Neural crest cell (in vitro differentiated cells): Measurements from ENCODE around the gene BRD3. TPM values are rescaled to one million over a fixed set of nuclear protein-coding genes. Genes with fewer than 3 reads are reported as not detected.

Experiments used
- DNase-seq: peaks from one replicate; pipeline ENCODE4 v3.0.0; 2021; ENCODE audit warnings: low read depth, mixed read lengths, low spot score
- H3K27ac Mint-ChIP-seq: one replicate; pipeline ENCODE4 v1.8.0; 2021; ENCODE audit warnings: mild to moderate bottlenecking, mixed read lengths; ENCODE audit not compliant: unreplicated experiment
- H3K27me3 Mint-ChIP-seq: 2 replicates; pipeline ENCODE4 v1.8.0; 2021; ENCODE audit warnings: low read depth, mild to moderate bottlenecking, mixed read lengths
- H3K36me3 Mint-ChIP-seq: 2 replicates; pipeline ENCODE4 v1.8.0; 2021; ENCODE audit warnings: low read depth, mild to moderate bottlenecking, mixed read lengths
- H3K4me1 Mint-ChIP-seq: 2 replicates; pipeline ENCODE4 v1.8.0; 2021; ENCODE audit warnings: mixed read lengths
- H3K4me3 Mint-ChIP-seq: one replicate; pipeline ENCODE4 v1.8.0; 2021; ENCODE audit warnings: mild to moderate bottlenecking, mixed read lengths
- H3K9me3 Mint-ChIP-seq: 2 replicates; pipeline ENCODE4 v1.8.0; 2021; ENCODE audit warnings: mixed read lengths
- CTCF ChIP-seq: fragments of 200-600 bp; sonication (generic); conservative IDR thresholded peaks from 2 replicates; pipeline ENCODE4 v1.5.0; 2021; ENCODE audit warnings: antibody characterized with exemption, mild to moderate bottlenecking
- total RNA-seq: library from RNA; stranded (reverse); gene quantifications from 2 replicates; pipeline ENCODE4 v1.2.1, GENCODE V29; 2021

The BRD3 gene
- total RNA-seq, 1 donor from 2014 or later, result 73.2 TPM

DNA sequence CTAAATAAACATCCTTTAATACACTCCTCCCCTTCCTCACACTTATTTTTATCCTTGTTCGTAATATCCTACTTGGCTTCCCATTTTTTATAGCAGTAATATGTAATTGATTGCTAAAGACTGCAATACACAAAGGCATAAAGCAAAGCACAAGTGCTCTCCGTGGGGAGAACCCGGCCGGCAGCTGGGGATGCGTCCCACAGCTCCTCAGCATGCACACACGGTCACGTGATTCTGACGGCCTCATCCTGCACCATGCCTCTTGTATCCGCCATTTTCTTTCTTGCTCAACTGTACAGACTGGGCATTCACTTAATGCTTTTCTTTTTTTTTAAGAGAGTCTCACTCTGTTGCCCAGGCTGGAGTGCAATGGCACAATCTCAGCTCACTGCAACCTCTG is 39.8 kb downstream of the BRD3 start:
- peak overlapping the region; percentile 32 for H3K27ac Mint-ChIP-seq
- no peak for DNase-seq
- H3K4me1 Mint-ChIP-seq, result peaks cover 32% of the 10 kb centered on the region
- TF ChIP-seq CTCF, result no peak
- no peaks in the 10 kb centered on the region for H3K27me3 Mint-ChIP-seq
- peak overlapping the region; percentile 80 for H3K4me3 Mint-ChIP-seq
- peaks cover 8% of the 10 kb centered on the region for H3K36me3 Mint-ChIP-seq
- no peaks in the 10 kb centered on the region for H3K9me3 Mint-ChIP-seq

- TF ChIP-seq CTCF, result no peak
- DNase-seq, result no peak
- Mint-ChIP-seq H3K27me3 (no peaks in the 10 kb centered on the region), H3K4me1 (peaks cover 32% of the 10 kb centered on the region), H3K9me3 (no peaks in the 10 kb centered on the region), H3K27ac (no peak overlapping the region), H3K4me3 (peak overlapping the region; percentile 80), H3K36me3 (peaks cover 7% of the 10 kb centered on the region)
These were observed 40.3 kb downstream of the BRD3 start for GRCh38 chr9:134027561-134027960.

GRCh38 chr9:134026981-134027380 is 40.8 kb downstream of the BRD3 start:
- Mint-ChIP-seq H3K27ac (no peak overlapping the region), H3K9me3 (no peaks in the 10 kb centered on the region), H3K27me3 (no peaks in the 10 kb centered on the region)

GRCh38 chr9:134026581-134026980 is 41.2 kb downstream of the BRD3 start:
- H3K27ac Mint-ChIP-seq, result no peak overlapping the region
- TF ChIP-seq CTCF, result no peak
- peaks cover 7% of the 10 kb centered on the region for H3K36me3 Mint-ChIP-seq
- DNase-seq, result no peak
- peaks cover 32% of the 10 kb centered on the region for H3K4me1 Mint-ChIP-seq
- H3K27me3 Mint-ChIP-seq, result no peaks in the 10 kb centered on the region
- no peaks in the 10 kb centered on the region for H3K9me3 Mint-ChIP-seq
- peak overlapping the region; percentile 80 for H3K4me3 Mint-ChIP-seq

More at GRCh38 chr9:134026981-134027380, 40.8 kb downstream of the BRD3 start:
- H3K36me3 Mint-ChIP-seq, result peaks cover 7% of the 10 kb centered on the region
- no peak for TF ChIP-seq CTCF
- peaks cover 32% of the 10 kb centered on the region for H3K4me1 Mint-ChIP-seq
- DNase-seq, result no peak
- peak overlapping the region; percentile 80 for H3K4me3 Mint-ChIP-seq

DNA sequence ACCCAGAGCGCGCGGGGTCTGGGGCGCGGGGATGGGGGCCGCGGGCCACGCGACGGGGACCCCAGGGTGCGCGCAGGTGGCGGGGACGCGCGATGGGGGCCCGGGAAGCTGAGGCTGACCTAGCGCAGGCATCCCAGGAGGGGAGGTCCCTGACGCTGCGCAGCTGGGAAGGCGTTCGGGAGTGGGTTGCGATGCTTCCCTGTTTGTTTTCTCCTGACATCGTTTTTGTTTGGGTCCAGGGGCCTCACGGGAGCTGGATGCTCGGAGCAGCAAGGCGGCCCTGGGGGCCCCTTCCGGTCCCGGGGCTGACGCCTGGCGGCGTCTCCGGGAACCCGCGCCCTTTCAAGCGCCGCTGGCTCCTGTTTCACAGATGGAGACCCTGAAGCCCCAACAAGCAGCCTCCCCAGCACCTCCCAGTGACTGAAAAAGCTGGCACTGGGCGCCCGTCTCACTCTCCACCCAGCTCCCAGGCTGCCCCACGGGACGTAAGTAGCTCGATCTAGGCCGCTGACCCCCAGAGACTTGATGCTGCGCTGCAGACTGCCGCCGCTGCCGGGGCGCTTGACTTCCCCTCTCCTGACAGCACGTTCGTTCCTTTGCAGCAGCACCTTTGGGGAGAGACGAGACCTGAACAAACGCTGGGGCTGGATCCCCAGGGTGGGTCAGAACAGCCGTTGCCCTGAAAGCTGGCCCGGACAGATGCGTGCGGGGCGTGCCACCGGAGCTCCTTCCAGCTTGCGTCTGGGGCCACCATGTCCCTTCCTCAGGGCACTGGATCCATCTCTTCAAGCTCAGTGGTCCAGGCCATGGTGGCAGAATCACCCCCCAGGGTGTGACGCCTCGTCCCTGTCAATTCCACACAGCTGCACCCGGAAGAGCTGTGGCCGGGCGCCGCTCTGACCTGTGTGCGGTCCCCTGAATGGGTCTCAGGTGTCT is 42.0 kb downstream of the BRD3 start:
- Mint-ChIP-seq H3K4me3 (peak overlapping the region; percentile 80), H3K9me3 (no peaks in the 10 kb centered on the region), H3K27ac (no peak overlapping the region), H3K27me3 (no peaks in the 10 kb centered on the region), H3K4me1 (peaks cover 29% of the 10 kb centered on the region), H3K36me3 (peaks cover 4% of the 10 kb centered on the region)
- DNase-seq, result peak; percentile 49
- TF ChIP-seq CTCF, result peak; percentile 48
